HepG2 (cell line): ENCODE measurements around the gene MTHFD1.

ENCODE experiments used
- MXI1 ChIP-seq: IDR thresholded peaks from 3 replicates; pipeline ENCODE4 v1.6.1; 2012; ENCODE audit warnings: low read depth, low read length, inconsistent platforms, borderline replicate concordance
- MYNN ChIP-seq: sonication (generic); formaldehyde crosslinking; IDR thresholded peaks from 2 replicates; pipeline ENCODE4 v1.4.0; 2020; ENCODE audit warnings: mild to moderate bottlenecking, low read depth, missing genetic modification reagents
- TCF7 ChIP-seq: sonication (generic); IDR thresholded peaks from 2 replicates; pipeline ENCODE4 v1.6.1; 2016; ENCODE audit warnings: antibody characterized with exemption, low read depth
- ZNF138 ChIP-seq: sonication (generic); formaldehyde crosslinking; IDR thresholded peaks from 2 replicates; pipeline ENCODE4 v1.5.0; 2020; ENCODE audit warnings: mild to moderate bottlenecking, low read depth, missing genetic modification reagents
- ZNF234 ChIP-seq: sonication (generic); formaldehyde crosslinking; conservative IDR thresholded peaks from 2 replicates; pipeline ENCODE4 v1.5.1; 2020; ENCODE audit warnings: mild to moderate bottlenecking, missing genetic modification reagents
- ZNF253 ChIP-seq: sonication (generic); formaldehyde crosslinking; IDR thresholded peaks from 2 replicates; pipeline ENCODE4 v1.8.0; 2022; ENCODE audit warnings: mild to moderate bottlenecking, missing genetic modification reagents, borderline replicate concordance
- ZNF713 ChIP-seq: sonication (generic); formaldehyde crosslinking; IDR thresholded peaks from 2 replicates; pipeline ENCODE4 v1.4.0; 2020; ENCODE audit warnings: mild to moderate bottlenecking, missing genetic modification reagents
- TF ChIP-seq, protein P1 (sequence below): sonication (generic); formaldehyde crosslinking; IDR thresholded peaks from 2 replicates; pipeline ENCODE4 v1.4.0; 2020; ENCODE audit warnings: missing genetic modification reagents, mild to moderate bottlenecking, borderline replicate concordance
- TF ChIP-seq, protein P2 (sequence below): sonication (generic); formaldehyde crosslinking; IDR thresholded peaks from 2 replicates; pipeline ENCODE4 v1.5.0; 2020; ENCODE audit warnings: mild to moderate bottlenecking, missing genetic modification reagents, moderate library complexity

DNA sequence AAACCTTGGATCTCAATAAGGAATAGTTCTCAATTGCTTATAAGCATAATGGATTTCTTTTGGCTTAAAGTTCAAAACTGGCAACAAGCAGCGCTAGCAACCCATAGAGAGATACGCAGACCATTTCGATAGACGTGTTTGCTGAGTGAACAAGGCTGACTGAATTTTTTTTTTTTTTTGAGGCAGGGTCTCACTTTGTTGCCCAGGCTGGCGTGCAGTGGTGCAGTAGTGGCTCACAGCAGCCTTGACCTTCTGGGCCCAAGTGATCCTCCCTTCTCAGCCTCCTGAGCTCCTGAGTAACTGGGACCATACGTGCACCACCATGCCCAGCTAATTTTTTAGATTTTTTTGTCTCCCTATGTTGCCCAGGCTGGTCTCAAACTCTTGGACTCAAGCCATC lies 75.7 kb downstream of the MTHFD1 start:
- TF ChIP-seq ZNF713 (CRISPR knock-in tag) (no peak), ZNF138 (CRISPR knock-in tag) (no peak), MYNN (CRISPR knock-in tag) (no peak), TCF7 (no peak), MXI1 (no peak), ZNF234 (no peak), ZNF253 (CRISPR knock-in tag) (no peak)
- TF ChIP-seq, protein P1, sequence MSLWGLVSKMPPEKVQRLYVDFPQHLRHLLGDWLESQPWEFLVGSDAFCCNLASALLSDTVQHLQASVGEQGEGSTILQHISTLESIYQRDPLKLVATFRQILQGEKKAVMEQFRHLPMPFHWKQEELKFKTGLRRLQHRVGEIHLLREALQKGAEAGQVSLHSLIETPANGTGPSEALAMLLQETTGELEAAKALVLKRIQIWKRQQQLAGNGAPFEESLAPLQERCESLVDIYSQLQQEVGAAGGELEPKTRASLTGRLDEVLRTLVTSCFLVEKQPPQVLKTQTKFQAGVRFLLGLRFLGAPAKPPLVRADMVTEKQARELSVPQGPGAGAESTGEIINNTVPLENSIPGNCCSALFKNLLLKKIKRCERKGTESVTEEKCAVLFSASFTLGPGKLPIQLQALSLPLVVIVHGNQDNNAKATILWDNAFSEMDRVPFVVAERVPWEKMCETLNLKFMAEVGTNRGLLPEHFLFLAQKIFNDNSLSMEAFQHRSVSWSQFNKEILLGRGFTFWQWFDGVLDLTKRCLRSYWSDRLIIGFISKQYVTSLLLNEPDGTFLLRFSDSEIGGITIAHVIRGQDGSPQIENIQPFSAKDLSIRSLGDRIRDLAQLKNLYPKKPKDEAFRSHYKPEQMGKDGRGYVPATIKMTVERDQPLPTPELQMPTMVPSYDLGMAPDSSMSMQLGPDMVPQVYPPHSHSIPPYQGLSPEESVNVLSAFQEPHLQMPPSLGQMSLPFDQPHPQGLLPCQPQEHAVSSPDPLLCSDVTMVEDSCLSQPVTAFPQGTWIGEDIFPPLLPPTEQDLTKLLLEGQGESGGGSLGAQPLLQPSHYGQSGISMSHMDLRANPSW, result no peak
- TF ChIP-seq, protein P2, sequence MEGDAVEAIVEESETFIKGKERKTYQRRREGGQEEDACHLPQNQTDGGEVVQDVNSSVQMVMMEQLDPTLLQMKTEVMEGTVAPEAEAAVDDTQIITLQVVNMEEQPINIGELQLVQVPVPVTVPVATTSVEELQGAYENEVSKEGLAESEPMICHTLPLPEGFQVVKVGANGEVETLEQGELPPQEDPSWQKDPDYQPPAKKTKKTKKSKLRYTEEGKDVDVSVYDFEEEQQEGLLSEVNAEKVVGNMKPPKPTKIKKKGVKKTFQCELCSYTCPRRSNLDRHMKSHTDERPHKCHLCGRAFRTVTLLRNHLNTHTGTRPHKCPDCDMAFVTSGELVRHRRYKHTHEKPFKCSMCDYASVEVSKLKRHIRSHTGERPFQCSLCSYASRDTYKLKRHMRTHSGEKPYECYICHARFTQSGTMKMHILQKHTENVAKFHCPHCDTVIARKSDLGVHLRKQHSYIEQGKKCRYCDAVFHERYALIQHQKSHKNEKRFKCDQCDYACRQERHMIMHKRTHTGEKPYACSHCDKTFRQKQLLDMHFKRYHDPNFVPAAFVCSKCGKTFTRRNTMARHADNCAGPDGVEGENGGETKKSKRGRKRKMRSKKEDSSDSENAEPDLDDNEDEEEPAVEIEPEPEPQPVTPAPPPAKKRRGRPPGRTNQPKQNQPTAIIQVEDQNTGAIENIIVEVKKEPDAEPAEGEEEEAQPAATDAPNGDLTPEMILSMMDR (CRISPR knock-in tag), result no peak
